ENCODE results near the gene PITPNC1. TPM values are rescaled to one million over a fixed set of nuclear protein-coding genes. Genes with fewer than 3 reads are reported as not detected.

Gene PITPNC1
- total RNA-seq, 1 experiment from 2014 or later = 23.1 TPM

GRCh38 chr17:67534941-67535340 is 157.9 kb downstream of the PITPNC1 start:
- peaks cover 6% of the 10 kb centered on the region; the same call in 1 of the 2 replicates for H3K36me3 ChIP-seq (ENCODE audit: low read depth, low read length)
- H2AFZ ChIP-seq (ENCODE audit: low read length) = no peak overlapping the region
- no peak overlapping the region for H3K27ac ChIP-seq (ENCODE audit: low read length)
- intact Hi-C loops (cut with micrococcal nuclease) = no loop called here
- H4K20me1 ChIP-seq (ENCODE audit: low read length) = no peaks in the 10 kb centered on the region
- H3K79me2 ChIP-seq (ENCODE audit: low read length) = no peaks in the 10 kb centered on the region
- H3K27me3 ChIP-seq (ENCODE audit: low read length) = no peaks in the 10 kb centered on the region
- CTCF ChIA-PET = interaction anchor here (0.6 kb wide), 1 partner anchor 49 kb away, joined by 3 read pairs; no protein-coding TSS in a partner anchor
- no peak overlapping the region for H3K4me3 ChIP-seq (ENCODE audit: low read length)
- TF ChIP-seq, protein P1, sequence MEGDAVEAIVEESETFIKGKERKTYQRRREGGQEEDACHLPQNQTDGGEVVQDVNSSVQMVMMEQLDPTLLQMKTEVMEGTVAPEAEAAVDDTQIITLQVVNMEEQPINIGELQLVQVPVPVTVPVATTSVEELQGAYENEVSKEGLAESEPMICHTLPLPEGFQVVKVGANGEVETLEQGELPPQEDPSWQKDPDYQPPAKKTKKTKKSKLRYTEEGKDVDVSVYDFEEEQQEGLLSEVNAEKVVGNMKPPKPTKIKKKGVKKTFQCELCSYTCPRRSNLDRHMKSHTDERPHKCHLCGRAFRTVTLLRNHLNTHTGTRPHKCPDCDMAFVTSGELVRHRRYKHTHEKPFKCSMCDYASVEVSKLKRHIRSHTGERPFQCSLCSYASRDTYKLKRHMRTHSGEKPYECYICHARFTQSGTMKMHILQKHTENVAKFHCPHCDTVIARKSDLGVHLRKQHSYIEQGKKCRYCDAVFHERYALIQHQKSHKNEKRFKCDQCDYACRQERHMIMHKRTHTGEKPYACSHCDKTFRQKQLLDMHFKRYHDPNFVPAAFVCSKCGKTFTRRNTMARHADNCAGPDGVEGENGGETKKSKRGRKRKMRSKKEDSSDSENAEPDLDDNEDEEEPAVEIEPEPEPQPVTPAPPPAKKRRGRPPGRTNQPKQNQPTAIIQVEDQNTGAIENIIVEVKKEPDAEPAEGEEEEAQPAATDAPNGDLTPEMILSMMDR (conservative IDR thresholded peaks at IDR 0.05; ENCODE audit: low read depth, low read length) = no peak
- H3K4me1 ChIP-seq (ENCODE audit: insufficient read depth, low read length) = no peaks in the 10 kb centered on the region
- DNase-seq (no peak), ATAC-seq (no peak)
- H3F3A ChIP-seq (ENCODE audit: low read length, unreplicated experiment) = no peaks in the 10 kb centered on the region
- POLR2A ChIA-PET (ENCODE audit: unreplicated experiment) = interaction anchor here (0.6 to 0.7 kb wide), 2 partner anchors 10 to 72 kb away, joined by 3 read pairs; no protein-coding TSS in a partner anchor
- 0 out of 2 replicates have a peak, but pooled peaks cover 5% of the 10 kb centered on the region for H3K9me3 ChIP-seq (ENCODE audit: low read length)
- BruUV-seq (replicated peaks) = no TSS peak
- no peaks in the 10 kb centered on the region for H3K9me2 ChIP-seq (replicated peaks; ENCODE audit: low read length)
- H3K9ac ChIP-seq (ENCODE audit: low read length) = no peak overlapping the region
- H3K4me2 ChIP-seq (ENCODE audit: low read length) = no peak overlapping the region

DNA sequence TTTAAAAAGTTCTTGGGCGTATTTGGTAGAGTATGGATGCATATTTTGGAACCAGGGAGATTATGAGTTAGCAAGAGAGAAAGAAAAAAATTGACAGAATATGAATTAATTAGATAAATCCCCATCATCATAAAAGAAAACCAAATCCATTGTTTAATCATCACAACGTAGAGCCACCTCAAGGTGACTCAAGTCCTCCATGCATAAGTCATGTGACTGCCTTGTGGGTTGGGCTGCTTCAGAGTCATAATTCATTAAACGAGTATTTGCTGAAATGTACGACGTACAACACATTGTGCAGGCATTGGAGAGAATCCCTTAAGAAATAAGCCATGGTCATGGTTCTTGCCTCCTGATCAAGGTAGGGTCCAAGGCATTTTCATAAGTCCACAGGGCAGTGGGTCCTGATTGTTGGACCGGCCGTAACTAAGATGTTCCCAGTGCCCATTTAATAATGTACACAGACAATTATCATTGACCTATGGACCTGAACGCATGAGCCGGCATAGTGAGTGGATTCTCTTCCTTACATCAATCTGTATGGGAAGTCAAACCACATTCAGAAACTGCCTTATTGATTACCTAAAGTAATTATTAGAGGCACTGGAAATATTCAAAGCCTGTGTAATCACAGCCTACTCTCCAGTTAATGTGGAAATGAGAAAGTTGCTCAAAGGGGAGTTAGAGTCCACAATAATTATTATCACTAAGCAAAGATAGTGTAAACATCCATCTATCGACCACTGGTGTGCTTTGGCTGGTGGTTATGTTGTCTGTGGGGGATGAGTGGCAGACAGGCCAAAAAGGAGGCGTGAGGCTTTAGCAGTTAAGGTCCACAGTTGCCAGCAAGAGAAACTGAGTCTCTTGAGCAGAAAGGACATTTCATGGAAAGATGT is 165.4 kb downstream of the PITPNC1 start:
- POLR2A ChIA-PET (ENCODE audit: unreplicated experiment) = no interaction called here
- BruUV-seq (replicated peaks) = no TSS peak
- no peak overlapping the region for H2AFZ ChIP-seq (ENCODE audit: low read length)
- TF ChIP-seq EZH2phosphoT487 (IDR thresholded peaks at IDR 0.05; ENCODE audit: borderline replicate concordance, low read length) (no peak), EZH2 (IDR thresholded peaks at IDR 0.05; ENCODE audit: low read length, unreplicated experiment) (no peak)
- TF ChIP-seq, protein P1 (conservative IDR thresholded peaks at IDR 0.05; ENCODE audit: low read depth, low read length) = no peak
- DNase-seq (no peak), ATAC-seq (no peak)
- intact Hi-C loops (cut with micrococcal nuclease) = no loop called here
- no peaks in the 10 kb centered on the region for H4K20me1 ChIP-seq (ENCODE audit: low read length)
- no peaks in the 10 kb centered on the region for H3K4me1 ChIP-seq (ENCODE audit: insufficient read depth, low read length)
- CTCF ChIA-PET = no interaction called here
- H3K27me3 ChIP-seq (ENCODE audit: low read length) = no peaks in the 10 kb centered on the region
- no peak overlapping the region for H3K27ac ChIP-seq (ENCODE audit: low read length)
- H3K4me2 ChIP-seq (ENCODE audit: low read length) = no peak overlapping the region
- no peaks in the 10 kb centered on the region; the same call in 1 of the 2 replicates for H3K36me3 ChIP-seq (ENCODE audit: low read depth, low read length)
- no peaks in the 10 kb centered on the region for H3K9me2 ChIP-seq (replicated peaks; ENCODE audit: low read length)
- no peaks in the 10 kb centered on the region for H3K9me3 ChIP-seq (ENCODE audit: low read length)
- no peak overlapping the region for H3K9ac ChIP-seq (ENCODE audit: low read length)
- no peak overlapping the region for H3K4me3 ChIP-seq (ENCODE audit: low read length)
- no peaks in the 10 kb centered on the region for H3K79me2 ChIP-seq (ENCODE audit: low read length)
- no peaks in the 10 kb centered on the region for H3F3A ChIP-seq (ENCODE audit: low read length, unreplicated experiment)

DNA sequence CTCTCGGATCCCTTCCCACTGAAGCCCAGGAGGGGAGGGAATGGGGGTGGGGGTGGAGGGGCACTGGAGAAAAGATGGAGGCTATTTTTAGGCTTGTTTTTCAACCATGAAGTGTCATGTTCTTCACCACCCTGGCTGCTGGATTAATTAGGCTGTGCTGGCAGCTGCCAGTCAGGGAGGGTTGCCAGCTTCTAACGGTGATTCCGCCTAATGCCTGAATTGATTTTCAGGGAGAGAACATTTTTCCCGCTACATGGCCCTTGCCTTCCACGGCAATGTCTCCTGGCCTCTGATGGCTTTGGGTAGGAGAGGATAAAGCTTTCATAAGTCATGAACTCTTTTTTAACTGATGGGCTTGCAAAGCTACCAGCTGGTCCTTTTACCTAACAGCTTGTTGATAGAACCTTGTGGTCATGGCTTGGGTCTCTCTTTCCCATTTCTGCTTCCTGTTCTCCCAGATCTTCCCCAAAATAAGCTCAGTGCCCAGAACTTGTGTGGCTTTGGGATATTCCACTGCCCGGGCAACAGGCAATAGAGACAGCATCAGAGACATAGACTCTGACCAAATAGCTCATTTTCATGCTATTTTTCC is 167.4 kb downstream of the PITPNC1 start:
- CTCF ChIA-PET = no interaction called here
- Histone ChIP-seq H3K36me3 (ENCODE audit: low read depth, low read length) (no peaks in the 10 kb centered on the region), H3K27me3 (ENCODE audit: low read length) (no peaks in the 10 kb centered on the region), H3K4me2 (ENCODE audit: low read length) (no peak overlapping the region), H3K9ac (ENCODE audit: low read length) (no peak overlapping the region), H3K27ac (ENCODE audit: low read length) (no peak overlapping the region), H2AFZ (ENCODE audit: low read length) (no peak overlapping the region), H4K20me1 (ENCODE audit: low read length) (no peaks in the 10 kb centered on the region), H3K4me1 (ENCODE audit: insufficient read depth, low read length) (no peaks in the 10 kb centered on the region), H3K79me2 (ENCODE audit: low read length) (no peaks in the 10 kb centered on the region), H3F3A (ENCODE audit: low read length, unreplicated experiment) (no peaks in the 10 kb centered on the region), H3K4me3 (ENCODE audit: low read length) (no peak overlapping the region), H3K9me2 (replicated peaks; ENCODE audit: low read length) (no peaks in the 10 kb centered on the region), H3K9me3 (ENCODE audit: low read length) (no peaks in the 10 kb centered on the region)
- intact Hi-C loops (cut with micrococcal nuclease) = no loop called here
- POLR2A ChIA-PET (ENCODE audit: unreplicated experiment) = interaction anchor here (0.6 kb wide), 1 partner anchor 9 kb away, joined by 3 read pairs; no protein-coding TSS in a partner anchor
- no peak for ATAC-seq
- BruUV-seq (replicated peaks) = no TSS peak
- TF ChIP-seq EZH2 (IDR thresholded peaks at IDR 0.05; ENCODE audit: low read length, unreplicated experiment) = no peak
- TF ChIP-seq, protein P1 (conservative IDR thresholded peaks at IDR 0.05; ENCODE audit: low read depth, low read length) = no peak
- no peak for TF ChIP-seq EZH2phosphoT487 (IDR thresholded peaks at IDR 0.05; ENCODE audit: borderline replicate concordance, low read length)
- DNase-seq = no peak

All from PC-3 (cell line).